Thoracic aorta (tissue), 2 donors: ENCODE measurements around the gene RIOK2. TPM values are rescaled to one million over a fixed set of nuclear protein-coding genes. Genes with fewer than 3 reads are reported as not detected.
A peak's percentile ranks its signal among the peaks of the same experiment; 100 is the strongest.

ENCODE experiments used
- ATAC-seq: fragments of 150-250 bp; one replicate; pipeline ENCODE4 v1.8.0; 2017; ENCODE audit warnings: low read depth; ENCODE audit not compliant: insufficient number of reproducible peaks, low FRiP score
- DNase-seq: peaks from one replicate; pipeline ENCODE4 v3.0.0-alpha.2; 2020; ENCODE audit warnings: low spot score
- H3K27ac ChIP-seq, 2 donors: fragments of 200-600 bp; sonication (generic); 1 replicate in 1 of 2; 2 replicates in 1 of 2; pipeline ENCODE4 v1.5.1; 2016; ENCODE audit warnings: mild to moderate bottlenecking in 2 of 2, moderate library complexity in 2 of 2
- H3K27me3 ChIP-seq: fragments of 200-600 bp; sonication (generic); replicated peaks from 2 replicates; pipeline ENCODE4 v1.6.0; 2016; ENCODE audit warnings: mild to moderate bottlenecking; ENCODE audit not compliant: insufficient read depth
- H3K36me3 ChIP-seq: fragments of 200-600 bp; sonication (generic); one replicate; pipeline ENCODE4 v1.5.1; 2016
- H3K4me1 ChIP-seq, 2 donors: fragments of 200-600 bp; sonication (generic); 1 replicate in 1 of 2; 2 replicates in 1 of 2; pipeline versions ENCODE4 v1.5.1 to v1.6.0; 2016; ENCODE audit warnings: low read depth in 2 of 2, mild to moderate bottlenecking in 1 of 2; ENCODE audit not compliant: control insufficient read depth in 1 of 2
- H3K4me3 ChIP-seq: fragments of 200-600 bp; sonication (generic); 2 replicates; pipeline ENCODE4 v1.5.1; 2016; ENCODE audit warnings: mild to moderate bottlenecking
- H3K9me3 ChIP-seq: fragments of 200-600 bp; sonication (generic); 2 replicates; pipeline ENCODE4 v1.5.1; 2016
- total RNA-seq, 2 donors: library from RNA; depleted of rRNA; stranded (reverse); fragments of >200 nt; gene quantifications; one replicate each; pipeline versions ENCODE4 v1.1.0 to v1.2.3, GENCODE V29; 2016
- TF ChIP-seq, protein P1 (sequence below): fragments of 200-600 bp; sonication (generic); IDR thresholded peaks from one replicate; pipeline ENCODE4 v1.5.1; 2019; ENCODE audit warnings: antibody characterized with exemption

The RIOK2 gene
- total RNA-seq, result 10 to 100 TPM; 10.4 to 33.5 TPM

DNA sequence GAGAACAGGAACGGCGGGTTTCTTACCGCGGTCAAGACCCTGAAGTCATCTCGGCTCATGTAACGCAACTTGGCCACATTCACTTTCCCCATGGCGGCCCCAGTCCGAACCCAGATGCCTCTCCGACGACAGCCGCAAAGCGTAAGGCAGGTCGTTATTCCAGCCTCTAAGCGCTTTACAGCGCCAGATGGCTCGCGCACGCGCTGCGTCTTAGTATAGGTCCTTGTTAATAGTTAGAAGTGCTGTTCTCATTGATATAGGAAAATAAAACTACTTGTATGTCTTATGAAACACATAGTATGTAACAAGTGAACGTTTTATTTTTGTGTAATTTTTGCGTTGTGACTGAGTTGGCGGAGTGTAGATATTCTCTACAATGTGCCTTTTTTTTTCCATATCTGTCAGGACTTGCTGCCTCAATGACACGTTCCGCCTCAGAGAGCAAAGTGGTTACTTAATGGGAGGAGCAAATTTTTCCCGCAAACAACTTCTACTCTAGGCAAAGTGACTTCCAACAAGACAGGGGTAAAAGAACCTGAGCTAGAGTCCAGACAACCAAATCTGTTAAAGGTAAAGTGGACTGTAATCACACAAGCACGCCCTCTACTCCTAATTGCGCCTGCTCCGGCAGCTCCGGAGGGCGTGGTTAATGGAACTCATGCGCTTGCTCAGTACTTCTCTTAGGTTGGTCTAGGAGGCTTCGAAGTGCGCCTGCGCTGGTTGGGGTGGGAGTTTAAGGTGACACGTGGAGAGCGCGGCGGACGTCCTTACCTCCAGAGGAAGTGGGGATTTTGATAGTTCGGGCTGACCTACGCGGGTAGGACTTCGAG, at the start of gene RIOK2:
RIOK2 (minus strand) TSS at position 148 of the 830 bp plus-strand sequence; CDS start at position 92, 56 bp downstream.
- peak within 1 kb of the TSS; percentile 97 for H3K4me3 ChIP-seq
- peak within 1 kb of the TSS; percentile 85 to 91 for H3K27ac ChIP-seq
- H3K36me3 ChIP-seq, result peaks cover 6% of the 10 kb centered on the region
- H3K4me1 ChIP-seq, result peaks cover 14 to 27% of the 10 kb centered on the region in 2 donors
- ATAC-seq (peak; percentile 91), DNase-seq (peak; percentile 88)
- H3K9me3 ChIP-seq, result no peaks in the 10 kb centered on the region
- H3K27me3 ChIP-seq, result no peaks in the 10 kb centered on the region
- TF ChIP-seq, protein P1, sequence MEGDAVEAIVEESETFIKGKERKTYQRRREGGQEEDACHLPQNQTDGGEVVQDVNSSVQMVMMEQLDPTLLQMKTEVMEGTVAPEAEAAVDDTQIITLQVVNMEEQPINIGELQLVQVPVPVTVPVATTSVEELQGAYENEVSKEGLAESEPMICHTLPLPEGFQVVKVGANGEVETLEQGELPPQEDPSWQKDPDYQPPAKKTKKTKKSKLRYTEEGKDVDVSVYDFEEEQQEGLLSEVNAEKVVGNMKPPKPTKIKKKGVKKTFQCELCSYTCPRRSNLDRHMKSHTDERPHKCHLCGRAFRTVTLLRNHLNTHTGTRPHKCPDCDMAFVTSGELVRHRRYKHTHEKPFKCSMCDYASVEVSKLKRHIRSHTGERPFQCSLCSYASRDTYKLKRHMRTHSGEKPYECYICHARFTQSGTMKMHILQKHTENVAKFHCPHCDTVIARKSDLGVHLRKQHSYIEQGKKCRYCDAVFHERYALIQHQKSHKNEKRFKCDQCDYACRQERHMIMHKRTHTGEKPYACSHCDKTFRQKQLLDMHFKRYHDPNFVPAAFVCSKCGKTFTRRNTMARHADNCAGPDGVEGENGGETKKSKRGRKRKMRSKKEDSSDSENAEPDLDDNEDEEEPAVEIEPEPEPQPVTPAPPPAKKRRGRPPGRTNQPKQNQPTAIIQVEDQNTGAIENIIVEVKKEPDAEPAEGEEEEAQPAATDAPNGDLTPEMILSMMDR, result no peak

DNA sequence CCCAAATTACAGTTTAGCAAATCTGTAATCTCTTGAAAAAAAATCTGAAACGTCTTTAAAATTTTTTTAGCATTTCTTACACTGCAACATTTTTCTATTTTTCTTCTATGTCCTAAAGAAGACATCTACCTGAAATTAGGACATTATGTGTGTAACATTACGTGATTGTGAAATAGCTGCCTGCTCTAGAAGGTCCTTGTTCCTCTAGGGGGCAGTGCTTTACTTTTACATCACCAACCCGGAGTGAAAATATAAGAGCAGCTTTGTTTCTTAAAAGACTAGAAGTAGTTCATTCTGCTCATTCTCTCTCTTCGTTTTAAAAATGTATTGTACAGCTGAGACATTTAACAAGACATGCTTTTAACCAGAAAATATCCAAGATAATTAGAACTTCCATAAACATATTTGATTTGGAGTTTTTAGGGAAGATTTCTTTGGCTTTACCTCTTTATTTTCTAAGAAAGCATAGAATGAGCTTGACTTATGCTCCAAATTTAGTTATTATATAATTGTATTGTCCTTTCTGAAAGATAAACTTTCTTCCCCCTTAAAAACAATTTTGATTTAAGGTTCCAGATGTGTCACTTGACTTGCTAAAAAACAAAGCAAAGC, 48.1 kb upstream of the RIOK2 start:
- DNase-seq (no peak), ATAC-seq (peak; percentile 96)
- H3K27ac ChIP-seq, result no peak overlapping the region
- H3K9me3 ChIP-seq, result no peaks in the 10 kb centered on the region
- no peaks in the 10 kb centered on the region for H3K27me3 ChIP-seq
- H3K36me3 ChIP-seq, result no peaks in the 10 kb centered on the region
- H3K4me3 ChIP-seq, result no peak overlapping the region
- H3K4me1 ChIP-seq, result peaks cover 0 to 14% of the 10 kb centered on the region in 2 donors
- TF ChIP-seq, protein P1, result peak; percentile 65

DNA sequence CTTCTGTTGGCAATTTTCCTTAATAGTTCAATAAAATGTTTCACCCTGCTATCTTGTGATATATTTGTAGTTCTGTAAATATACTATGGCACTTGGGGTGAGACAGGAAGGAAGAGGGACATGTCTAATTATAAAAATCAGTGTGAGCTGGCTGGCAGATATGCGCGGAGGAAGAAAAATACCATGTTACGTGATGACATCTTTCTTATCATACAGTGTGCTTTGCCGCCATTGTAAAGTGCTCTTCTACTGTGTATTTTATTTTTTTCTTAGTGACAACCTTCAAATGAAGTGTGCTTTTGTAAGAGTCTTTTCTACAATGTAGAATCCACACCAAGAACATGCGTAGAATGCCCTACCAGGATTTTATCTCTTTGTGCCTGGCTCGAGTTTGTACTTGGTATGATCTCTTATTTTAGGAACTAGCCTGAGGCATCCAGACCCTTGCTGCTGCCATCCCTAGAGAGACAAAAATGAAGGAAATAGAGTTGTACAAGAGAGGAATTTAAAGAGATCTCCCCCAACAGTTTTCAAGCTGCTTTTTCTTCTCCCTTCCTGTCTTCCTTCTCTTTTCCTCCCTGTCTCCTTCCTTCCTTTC, 46.7 kb upstream of the RIOK2 start:
- Histone ChIP-seq H3K36me3 (no peaks in the 10 kb centered on the region), H3K4me1 (peaks cover 0 to 14% of the 10 kb centered on the region in 2 donors), H3K27ac (no peak overlapping the region), H3K27me3 (no peaks in the 10 kb centered on the region), H3K9me3 (no peaks in the 10 kb centered on the region), H3K4me3 (no peak overlapping the region)
- TF ChIP-seq, protein P1, result no peak
- ATAC-seq, result no peak
- no peak for DNase-seq

DNA sequence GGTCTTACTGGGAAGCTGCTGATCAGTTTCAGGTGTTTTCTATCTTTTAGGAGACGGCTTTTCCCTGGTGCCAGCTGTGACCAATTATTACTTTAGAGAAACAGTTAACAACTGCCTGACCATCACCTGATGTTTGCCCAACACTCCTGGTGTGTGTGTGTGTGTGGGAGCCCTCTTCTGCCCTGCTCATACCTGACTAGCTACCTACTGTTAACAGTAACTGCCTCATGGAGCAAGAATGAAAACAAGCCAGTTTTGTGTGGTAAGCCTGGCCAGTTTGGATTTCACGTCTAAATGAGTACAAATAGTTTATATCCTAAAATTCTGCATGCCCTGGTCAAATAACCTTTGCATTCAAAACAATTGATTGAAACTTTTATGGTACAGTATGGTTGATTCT, 46.1 kb upstream of the RIOK2 start:
- DNase-seq, result no peak
- TF ChIP-seq, protein P1, result no peak
- Histone ChIP-seq H3K27ac (no peak overlapping the region), H3K9me3 (no peaks in the 10 kb centered on the region), H3K4me3 (no peak overlapping the region), H3K36me3 (no peaks in the 10 kb centered on the region), H3K27me3 (no peaks in the 10 kb centered on the region), H3K4me1 (peaks cover 0 to 16% of the 10 kb centered on the region in 2 donors)
- no peak for ATAC-seq

DNA sequence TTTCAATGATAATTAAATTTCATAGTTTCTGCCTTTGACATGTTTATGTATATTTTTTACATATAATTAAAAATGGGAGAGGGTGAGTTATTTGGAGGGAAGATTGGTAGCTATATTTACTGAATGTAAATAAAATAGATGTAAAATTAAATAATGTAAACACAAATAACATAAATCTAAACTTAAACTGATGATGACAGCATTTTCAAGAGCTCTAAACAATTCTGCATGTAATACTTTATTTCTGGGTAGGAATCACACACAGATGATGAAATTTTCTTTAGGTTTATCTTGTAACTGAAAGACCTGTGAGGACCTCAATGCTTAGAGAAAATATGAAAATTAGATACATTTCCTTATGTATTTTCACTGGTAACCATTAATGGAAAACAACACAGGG, 42.2 kb upstream of the RIOK2 start:
- TF ChIP-seq, protein P1, result no peak
- H3K9me3 ChIP-seq, result no peaks in the 10 kb centered on the region
- H3K36me3 ChIP-seq, result no peaks in the 10 kb centered on the region
- no peak overlapping the region for H3K27ac ChIP-seq
- ATAC-seq (no peak), DNase-seq (no peak)
- no peaks in the 10 kb centered on the region for H3K27me3 ChIP-seq
- no peak overlapping the region for H3K4me3 ChIP-seq
- peaks cover 0 to 13% of the 10 kb centered on the region in 2 donors for H3K4me1 ChIP-seq
